GM18505 (cell line): ENCODE results near the gene ZNF276.
"Not testable (repeated sequence)": the region's sequence is repeated elsewhere in the genome, so short reads cannot be mapped to it uniquely, and the experiment has no call there.

ENCODE experiments used
- ATAC-seq: cut with Tn5 transposase; IDR thresholded peaks from one replicate; pipeline ENCODE4 v1.9.1; 2021; ENCODE audit not compliant: unreplicated experiment
- POLR2A ChIP-seq: IDR thresholded peaks from 4 replicates; pipeline ENCODE4 v1.6.1; 2011; ENCODE audit warnings: borderline replicate concordance; ENCODE audit not compliant: insufficient read depth, insufficient read length; ENCODE audit errors: extremely low read depth

ZNF276 gene

GRCh38 chr16:89720813-89721545, at the start of gene ZNF276, which contains the start of gene VPS9D1:
TSS of gene ZNF276 (plus strand) at chr16:89721537. CDS start at chr16:89721641, 104 bp downstream.
TSS of gene VPS9D1 (minus strand) at chr16:89720898. CDS start at chr16:89720861, 37 bp downstream.
- TF ChIP-seq POLR2A: peak; percentile 38

GRCh38 chr16:89671565-89671964, 49.8 kb upstream of the ZNF276 start:
- not testable (repeated sequence) for ATAC-seq

More at GRCh38 chr16:89720813-89721545, at the start of gene ZNF276, which contains the start of gene VPS9D1:
- ATAC-seq: peak; percentile 49

GRCh38 chr16:89672177-89672941, 49.0 kb upstream of the ZNF276 start:
- no peak for TF ChIP-seq POLR2A
- ATAC-seq: no peak

- TF ChIP-seq POLR2A: no peak
- ATAC-seq: no peak
Observed at GRCh38 chr16:89678258-89678657, 43.1 kb upstream of the ZNF276 start.

GRCh38 chr16:89685916-89686315, 35.4 kb upstream of the ZNF276 start:
- no peak for ATAC-seq
- TF ChIP-seq POLR2A: no peak

- peak; percentile 69 for ATAC-seq
- TF ChIP-seq POLR2A: peak; percentile 96
Observed at GRCh38 chr16:89686520-89687091, 34.7 kb upstream of the ZNF276 start, which contains the start of gene CDK10. TSS of gene CDK10 (plus strand) at chr16:89686689. CDS start at chr16:89686711, 22 bp downstream.

GRCh38 chr16:89687092-89687940, 34.0 kb upstream of the ZNF276 start:
- no peak for TF ChIP-seq POLR2A
- ATAC-seq: peak; percentile 42

- no peak for TF ChIP-seq POLR2A
- no peak for ATAC-seq
Observed at GRCh38 chr16:89688395-89688794, 32.9 kb upstream of the ZNF276 start.

- no peak for ATAC-seq
- no peak for TF ChIP-seq POLR2A
Observed at GRCh38 chr16:89689142-89689541, 32.2 kb upstream of the ZNF276 start.

GRCh38 chr16:89689621-89690020, 31.7 kb upstream of the ZNF276 start:
- not testable (repeated sequence) for ATAC-seq

- TF ChIP-seq POLR2A: no peak
- no peak for ATAC-seq
Observed at GRCh38 chr16:89690392-89690901, 30.9 kb upstream of the ZNF276 start.

GRCh38 chr16:89691231-89691985, 29.9 kb upstream of the ZNF276 start:
- TF ChIP-seq POLR2A: no peak

More at GRCh38 chr16:89691231-89691985, 29.9 kb upstream of the ZNF276 start:
- ATAC-seq: no peak
